GM18520 (cell line): ENCODE measurements around the gene LIMA1.
"Not testable (repeated sequence)": the region's sequence is repeated elsewhere in the genome, so short reads cannot be mapped to it uniquely, and the experiment has no call there.

Experiments used
- ATAC-seq: cut with Tn5 transposase; IDR thresholded peaks from one replicate; pipeline ENCODE4 v1.9.1; 2021; ENCODE audit not compliant: unreplicated experiment

The LIMA1 gene

GRCh38 chr12:50219544-50219943 is 63.8 kb downstream of the LIMA1 start:
- no peak for ATAC-seq

- ATAC-seq, result not testable (repeated sequence)
Measured at GRCh38 chr12:50219001-50219400, 64.3 kb downstream of the LIMA1 start.

- ATAC-seq, result no peak
Measured at GRCh38 chr12:50218386-50218785, 64.9 kb downstream of the LIMA1 start.

GRCh38 chr12:50217202-50217601 is 66.1 kb downstream of the LIMA1 start:
- no peak for ATAC-seq

- ATAC-seq, result no peak
Measured at GRCh38 chr12:50215033-50215432, 68.3 kb downstream of the LIMA1 start.

GRCh38 chr12:50214018-50214417 is 69.3 kb downstream of the LIMA1 start:
- no peak for ATAC-seq

GRCh38 chr12:50213439-50213838 is 69.9 kb downstream of the LIMA1 start:
- no peak for ATAC-seq

GRCh38 chr12:50212071-50212467 is 71.3 kb downstream of the LIMA1 start:
- ATAC-seq, result no peak

GRCh38 chr12:50211392-50212070 is 71.8 kb downstream of the LIMA1 start:
- no peak for ATAC-seq

GRCh38 chr12:50207424-50207823 is 75.9 kb downstream of the LIMA1 start:
- no peak for ATAC-seq

GRCh38 chr12:50205648-50206047 is 77.7 kb downstream of the LIMA1 start:
- ATAC-seq, result no peak

- no peak for ATAC-seq
Measured at GRCh38 chr12:50203691-50204090, 79.6 kb downstream of the LIMA1 start.

GRCh38 chr12:50201987-50202521 is 81.3 kb downstream of the LIMA1 start:
- ATAC-seq, result no peak

GRCh38 chr12:50200552-50201273 is 82.6 kb downstream of the LIMA1 start:
- ATAC-seq, result no peak

- ATAC-seq, result no peak
Measured at GRCh38 chr12:50198829-50199228, 84.5 kb downstream of the LIMA1 start.

GRCh38 chr12:50197297-50197727 is 86.0 kb downstream of the LIMA1 start:
- ATAC-seq, result no peak

GRCh38 chr12:50196537-50196936 is 86.8 kb downstream of the LIMA1 start:
- no peak for ATAC-seq

GRCh38 chr12:50195832-50196231 is 87.5 kb downstream of the LIMA1 start:
- no peak for ATAC-seq

GRCh38 chr12:50192908-50193307 is 90.4 kb downstream of the LIMA1 start:
- no peak for ATAC-seq

GRCh38 chr12:50192236-50192635 is 91.1 kb downstream of the LIMA1 start:
- ATAC-seq, result no peak

GRCh38 chr12:50190859-50191258 is 92.5 kb downstream of the LIMA1 start:
- ATAC-seq, result no peak

- no peak for ATAC-seq
Measured at GRCh38 chr12:50188875-50189575, 94.3 kb downstream of the LIMA1 start.
